SK-N-SH treated with all-trans-retinoic acid at 6 μM for 48 hours (cell line): ENCODE data around the gene ACOT7.

Experiments
- ATAC-seq: fragments of 200-7000 bp; cut with Tn5 transposase; 3 replicates; pipeline ENCODE4 v1.9.1; 2020; ENCODE audit warnings: mild to moderate bottlenecking, moderate library complexity
- ARNTL ChIP-seq: fragments of 450-650 bp; formaldehyde crosslinking; IDR thresholded peaks from 2 replicates; pipeline ENCODE4 v1.5.0; 2020; ENCODE audit warnings: low read depth, mild to moderate bottlenecking, moderate library complexity, borderline replicate concordance
- BACH2 ChIP-seq: fragments of 250-450 bp; sonication (Bioruptor Pico); IDR thresholded peaks from 2 replicates; pipeline ENCODE4 v1.9.0; 2021; ENCODE audit warnings: mild to moderate bottlenecking, borderline replicate concordance
- CREB5 ChIP-seq: fragments of 250-450 bp; sonication (Bioruptor Pico); IDR thresholded peaks from 2 replicates; pipeline ENCODE4 v1.5.1; 2020; ENCODE audit warnings: low read depth, mild to moderate bottlenecking, moderate library complexity
- CSDC2 ChIP-seq: fragments of 250-450 bp; sonication (Bioruptor Pico); IDR thresholded peaks from 2 replicates; pipeline ENCODE4 v1.5.0; 2020; ENCODE audit warnings: mild to moderate bottlenecking, moderate library complexity
- CSRNP3 ChIP-seq: fragments of 250-450 bp; sonication (Bioruptor Pico); IDR thresholded peaks from 2 replicates; pipeline ENCODE4 v1.5.1; 2021; ENCODE audit warnings: mild to moderate bottlenecking, moderate library complexity
- ESRRG ChIP-seq: fragments of 250-450 bp; sonication (Bioruptor Pico); IDR thresholded peaks from 2 replicates; pipeline ENCODE4 v1.6.1; 2021; ENCODE audit warnings: mild to moderate bottlenecking
- GLIS3 ChIP-seq: fragments of 250-450 bp; sonication (Bioruptor Pico); IDR thresholded peaks from 2 replicates; pipeline ENCODE4 v1.5.0; 2020; ENCODE audit warnings: mild to moderate bottlenecking, moderate library complexity
- ISL1 ChIP-seq: fragments of 250-450 bp; sonication (Bioruptor Pico); IDR thresholded peaks from 2 replicates; pipeline ENCODE4 v2.1.2; 2022; ENCODE audit warnings: mild to moderate bottlenecking, moderate library complexity
- OSR1 ChIP-seq: fragments of 250-450 bp; sonication (Bioruptor Pico); IDR thresholded peaks from 2 replicates; pipeline ENCODE4 v1.8.0; 2022; ENCODE audit warnings: moderate library complexity, mild to moderate bottlenecking, inconsistent platforms
- POU6F1 ChIP-seq: fragments of 250-450 bp; sonication (Bioruptor Pico); IDR thresholded peaks from 2 replicates; pipeline ENCODE4 v1.8.0; 2021; ENCODE audit warnings: low read depth, mild to moderate bottlenecking, moderate library complexity, borderline replicate concordance
- PPARA ChIP-seq: fragments of 250-450 bp; sonication (Bioruptor Pico); IDR thresholded peaks from 2 replicates; pipeline ENCODE4 v1.5.0; 2020; ENCODE audit warnings: mild to moderate bottlenecking, borderline replicate concordance
- SNAI2 ChIP-seq: fragments of 250-450 bp; sonication (Bioruptor Pico); IDR thresholded peaks from 2 replicates; pipeline ENCODE4 v1.5.0; 2020; ENCODE audit warnings: mild to moderate bottlenecking, moderate library complexity
- TCF4 ChIP-seq: fragments of 250-450 bp; sonication (Bioruptor Pico); IDR thresholded peaks from 2 replicates; pipeline ENCODE4 v1.8.0; 2021; ENCODE audit warnings: mild to moderate bottlenecking, moderate library complexity, borderline replicate concordance
- TOX ChIP-seq: fragments of 250-450 bp; sonication (Bioruptor Pico); IDR thresholded peaks from 2 replicates; pipeline ENCODE4 v1.8.0; 2021; ENCODE audit warnings: mild to moderate bottlenecking, moderate library complexity, borderline replicate concordance
- TSHZ2 ChIP-seq: fragments of 250-450 bp; sonication (Bioruptor Pico); IDR thresholded peaks from 2 replicates; pipeline ENCODE4 v1.5.0; 2020; ENCODE audit warnings: mild to moderate bottlenecking, moderate library complexity
- ZC3H10 ChIP-seq: fragments of 250-450 bp; sonication (Bioruptor Pico); IDR thresholded peaks from 2 replicates; pipeline ENCODE4 v1.5.1; 2021; ENCODE audit warnings: mild to moderate bottlenecking, moderate library complexity
- ZFP3 ChIP-seq: fragments of 250-450 bp; sonication (Bioruptor Pico); IDR thresholded peaks from 2 replicates; pipeline ENCODE4 v1.5.0; 2020; ENCODE audit warnings: mild to moderate bottlenecking, moderate library complexity
- ZFP30 ChIP-seq: fragments of 450-650 bp; formaldehyde crosslinking; IDR thresholded peaks from 2 replicates; pipeline ENCODE4 v1.5.0; 2022; ENCODE audit warnings: mild to moderate bottlenecking, moderate library complexity
- ZNF565 ChIP-seq: fragments of 450-650 bp; formaldehyde crosslinking; conservative IDR thresholded peaks from 2 replicates; pipeline ENCODE4 v1.5.0; 2020; ENCODE audit warnings: low read depth, mild to moderate bottlenecking, moderate library complexity
- ZNF70 ChIP-seq: fragments of 450-650 bp; formaldehyde crosslinking; IDR thresholded peaks from 2 replicates; pipeline ENCODE4 v1.5.0; 2020; ENCODE audit warnings: mild to moderate bottlenecking, moderate library complexity
- ZNF8 ChIP-seq: fragments of 450-650 bp; formaldehyde crosslinking; IDR thresholded peaks from 2 replicates; pipeline ENCODE4 v1.5.0; 2020; ENCODE audit warnings: mild to moderate bottlenecking, moderate library complexity

Gene ACOT7

GRCh38 chr1:6336776-6337622 lies 56.6 kb downstream of the ACOT7 start:
- TF ChIP-seq ZFP30 (CRISPR knock-in tag) (no peak), TSHZ2 (CRISPR knock-in tag) (no peak), OSR1 (CRISPR knock-in tag) (no peak), POU6F1 (CRISPR knock-in tag) (no peak), ZNF8 (CRISPR knock-in tag) (no peak)
- ATAC-seq = no peak

- TF ChIP-seq GLIS3 = no peak
- no peak for TF ChIP-seq CSDC2 (CRISPR knock-in tag)
- TF ChIP-seq ZFP3 = no peak
- TF ChIP-seq TOX (CRISPR knock-in tag) = no peak
- TF ChIP-seq ZNF70 (CRISPR knock-in tag) = no peak
- TF ChIP-seq OSR1 (CRISPR knock-in tag) = no peak
- TF ChIP-seq CREB5 (CRISPR knock-in tag) = no peak
- TF ChIP-seq ISL1 (CRISPR knock-in tag) = no peak
- no peak for TF ChIP-seq TSHZ2 (CRISPR knock-in tag)
- ATAC-seq = no peak
Measured at GRCh38 chr1:6334261-6334993, 59.1 kb downstream of the ACOT7 start.

- ATAC-seq = no peak
- TF ChIP-seq PPARA (CRISPR knock-in tag) (no peak), ZNF565 (CRISPR knock-in tag) (no peak), BACH2 (CRISPR knock-in tag) (no peak), CREB5 (CRISPR knock-in tag) (no peak), ZC3H10 (CRISPR knock-in tag) (no peak), ISL1 (CRISPR knock-in tag) (no peak), CSRNP3 (no peak), ZFP30 (CRISPR knock-in tag) (no peak), SNAI2 (CRISPR knock-in tag) (no peak), ARNTL (CRISPR knock-in tag) (no peak), OSR1 (CRISPR knock-in tag) (no peak), TCF4 (CRISPR knock-in tag) (no peak), GLIS3 (no peak), POU6F1 (CRISPR knock-in tag) (no peak), ESRRG (CRISPR knock-in tag) (no peak), ZNF70 (CRISPR knock-in tag) (no peak), CSDC2 (CRISPR knock-in tag) (no peak), ZNF8 (CRISPR knock-in tag) (no peak)
Measured at GRCh38 chr1:6332821-6333220, 60.7 kb downstream of the ACOT7 start.
